Measurements from ENCODE around the gene LARGE1.

The LARGE1 gene

DNA sequence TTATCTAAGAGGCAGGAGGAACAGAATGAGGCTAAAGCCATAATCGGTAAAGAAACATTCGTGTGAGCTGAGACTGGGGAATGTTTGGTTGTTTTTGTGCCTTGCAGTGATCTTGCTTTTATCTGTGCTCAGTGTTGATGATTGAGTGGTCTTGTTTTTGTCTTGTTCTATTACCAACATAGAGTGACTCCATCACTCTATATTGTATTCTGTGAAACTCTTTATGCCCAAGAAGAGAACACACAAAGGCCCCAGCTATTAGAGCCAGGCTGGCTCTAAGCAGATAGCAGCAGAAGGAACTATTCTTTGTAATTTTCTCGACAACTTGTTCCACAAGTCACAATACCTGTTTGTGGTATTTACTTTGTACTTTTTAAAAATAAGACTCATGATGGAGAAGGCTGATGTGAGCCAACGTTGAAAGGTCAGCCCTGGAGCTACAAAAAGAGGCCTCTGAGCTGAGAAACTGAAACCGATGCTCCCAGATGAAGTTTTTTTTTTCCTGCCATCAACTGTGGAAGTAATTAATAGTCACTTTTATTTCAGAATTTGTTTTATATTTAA, 68.4 kb downstream of the LARGE1 start:
- DNase-seq: no peak

DNA sequence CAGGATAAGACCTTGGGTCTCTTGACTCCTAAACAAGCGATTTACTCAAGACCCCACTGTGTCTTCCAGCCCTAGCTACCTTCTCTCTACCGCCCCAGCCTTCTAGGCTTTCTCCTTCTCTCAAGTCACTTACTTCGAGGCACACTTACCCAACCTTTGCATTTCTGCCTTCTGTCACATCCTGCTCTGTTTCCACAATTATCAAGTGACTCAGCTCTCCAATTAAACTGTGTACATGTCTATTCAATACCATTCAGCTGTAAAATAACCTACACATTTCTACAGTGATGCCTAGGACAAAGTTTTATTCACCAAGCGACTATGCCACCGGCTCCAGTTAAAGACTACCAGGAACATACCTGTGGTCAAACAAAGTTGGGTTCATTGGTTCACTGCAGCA, 69.0 kb downstream of the LARGE1 start:
- DNase-seq: no peak

DNA sequence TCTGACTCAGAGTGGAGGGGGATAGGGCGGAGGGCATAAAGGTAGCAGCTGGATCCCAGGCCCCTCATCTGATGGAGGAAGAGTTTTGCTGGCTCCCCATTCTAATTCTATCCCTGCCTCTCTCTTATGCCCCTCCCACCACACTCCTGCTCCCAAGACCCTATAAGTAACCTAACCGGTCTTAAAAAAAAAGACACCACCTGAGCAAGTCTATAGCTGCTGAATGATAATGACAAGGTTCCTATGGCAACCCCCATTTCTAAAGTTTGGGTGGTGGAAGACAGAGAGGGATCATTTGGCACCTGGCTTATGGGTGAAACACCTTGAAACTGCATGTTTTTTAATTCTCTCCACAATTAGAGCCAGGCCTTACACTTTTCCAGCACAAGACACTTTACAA, 69.6 kb downstream of the LARGE1 start:
- DNase-seq: no peak

DNA sequence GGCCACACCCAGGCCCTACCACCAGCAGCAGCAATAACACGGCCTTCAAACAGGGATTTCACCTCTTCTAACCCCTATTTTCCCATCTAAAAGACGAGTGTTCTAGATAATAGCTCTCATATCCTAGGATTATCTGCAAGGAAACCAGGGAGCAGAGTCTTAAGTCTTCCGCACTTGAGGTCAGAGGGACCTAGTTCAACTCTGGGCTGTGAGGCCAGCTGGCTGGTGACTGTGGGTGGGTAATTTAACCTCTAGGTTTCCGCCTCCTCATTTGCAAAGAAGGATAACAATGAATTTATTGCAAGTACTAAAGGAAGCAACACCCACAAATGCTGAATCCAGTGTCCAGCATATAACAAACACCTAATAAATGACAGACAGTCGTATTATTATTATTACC, 70.1 kb downstream of the LARGE1 start:
- DNase-seq: no peak

DNA sequence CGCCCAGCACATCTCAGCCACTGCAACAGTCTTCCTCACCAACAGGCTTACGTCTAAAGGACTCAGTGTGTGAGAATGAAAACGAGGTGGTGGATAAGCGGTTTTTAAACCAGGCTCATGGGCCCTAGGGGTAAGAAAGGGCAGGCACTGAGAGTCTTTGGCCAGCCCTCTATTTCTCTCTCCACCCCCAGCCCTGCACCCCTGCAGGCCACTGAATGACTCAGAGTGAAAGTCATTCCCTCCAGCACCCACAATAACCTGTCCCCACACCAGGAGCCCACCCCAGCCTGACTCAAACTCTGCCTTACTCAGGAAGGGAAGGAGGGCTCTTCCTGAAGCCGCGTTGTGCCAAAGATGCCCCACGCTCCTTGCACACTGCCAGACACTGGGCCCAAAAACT, 72.0 kb downstream of the LARGE1 start:
- DNase-seq: no peak

DNA sequence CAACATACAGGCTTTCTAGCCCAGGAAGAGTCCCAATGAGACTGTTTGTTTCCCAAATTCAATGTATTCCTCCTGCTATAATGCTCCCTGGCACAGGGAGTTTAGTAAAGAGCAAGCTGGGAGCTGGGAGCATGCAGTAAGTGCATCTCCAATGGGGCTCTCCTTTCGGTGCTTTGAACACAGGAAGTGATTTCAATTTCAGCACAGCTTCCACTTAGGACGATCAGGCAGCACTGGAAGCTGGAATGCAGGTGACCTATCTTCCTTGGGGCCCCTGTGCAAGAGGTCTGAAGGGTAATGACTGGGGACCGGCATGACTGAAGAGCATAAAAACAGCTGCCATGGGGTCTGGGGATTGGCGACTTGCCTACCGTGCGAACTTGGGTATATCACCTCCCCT, 76.0 kb downstream of the LARGE1 start:
- DNase-seq: no peak

DNA sequence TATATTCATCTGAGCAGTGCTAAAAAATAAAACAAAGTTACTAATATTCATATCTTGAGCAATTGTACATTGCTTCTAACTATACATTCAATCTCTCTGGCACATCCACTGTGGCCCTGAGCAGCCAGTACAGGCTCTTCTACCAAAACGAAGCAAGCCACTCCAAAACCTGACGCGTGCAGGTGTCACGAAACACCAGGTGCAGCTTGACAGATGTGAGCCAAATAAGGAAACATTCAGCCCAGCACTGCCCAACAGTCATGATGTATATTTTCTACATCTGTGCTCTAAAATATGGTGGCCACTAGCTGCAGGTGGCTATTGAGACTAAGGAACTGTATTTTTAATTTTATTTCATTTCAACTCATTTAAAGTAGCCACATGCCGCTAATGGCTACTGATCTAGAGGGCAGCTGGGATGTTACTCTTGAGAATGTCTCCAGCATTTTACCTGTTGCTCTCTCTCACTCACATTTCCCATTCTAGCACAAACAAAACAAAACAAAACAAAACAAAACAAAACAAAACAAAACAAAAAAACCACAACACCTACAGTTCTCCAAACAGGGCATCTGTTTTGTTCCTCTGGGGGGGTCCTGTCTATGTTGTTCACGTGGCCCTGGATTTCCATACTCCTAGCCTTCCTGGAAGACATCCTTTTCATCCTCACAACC, 77.7 kb downstream of the LARGE1 start:
- DNase-seq: no peak

DNA sequence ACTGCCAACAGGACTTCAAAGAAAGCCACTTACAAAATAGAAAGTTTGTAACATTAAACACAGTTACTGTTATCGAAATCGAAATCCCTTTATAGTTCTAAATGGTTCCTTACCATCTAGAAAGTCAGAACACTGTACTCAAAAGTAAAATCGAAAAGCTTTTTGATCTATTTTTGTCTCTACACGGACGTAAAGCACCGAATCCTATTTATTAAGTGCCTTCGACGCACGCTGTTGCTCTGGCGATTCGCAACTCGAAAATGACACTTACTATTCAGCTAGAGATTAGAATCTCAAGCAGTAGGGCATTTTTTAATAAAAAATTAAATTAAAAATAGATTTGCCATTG, 78.3 kb downstream of the LARGE1 start:
- no peak for DNase-seq

DNA sequence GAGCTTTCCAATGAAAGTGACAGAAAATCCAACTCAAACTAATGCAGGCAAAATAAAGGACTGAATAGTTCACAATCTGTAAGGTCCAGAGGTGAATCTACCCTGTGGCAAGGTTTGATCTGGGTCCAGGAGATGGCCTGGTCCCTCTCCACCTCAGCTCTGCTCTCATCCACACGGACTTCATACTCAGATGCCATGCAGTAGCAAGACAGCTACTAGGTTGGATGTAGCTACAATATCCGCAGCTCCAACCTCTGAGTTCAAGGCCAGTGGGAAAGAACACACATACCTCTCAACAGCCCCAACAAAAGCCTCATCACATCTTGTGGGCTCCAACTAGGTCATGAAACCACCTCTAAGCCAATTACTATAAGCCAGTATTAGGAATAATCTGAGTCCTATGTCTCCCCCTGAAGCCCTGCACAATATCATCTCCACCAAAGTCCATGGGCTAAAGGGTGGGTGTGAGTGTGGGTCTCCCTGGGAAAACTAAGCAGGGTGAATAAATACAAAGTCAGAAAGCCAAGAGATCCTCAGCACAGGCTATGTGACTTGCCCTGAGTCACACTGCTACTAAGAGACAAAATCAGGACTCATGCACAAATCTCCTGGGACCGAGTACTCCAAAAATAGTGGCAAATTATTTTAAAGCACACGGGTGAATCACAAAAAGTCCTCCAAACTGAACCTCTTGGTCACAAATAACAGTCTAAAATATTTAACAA, 78.8 kb downstream of the LARGE1 start:
- no peak for DNase-seq

DNA sequence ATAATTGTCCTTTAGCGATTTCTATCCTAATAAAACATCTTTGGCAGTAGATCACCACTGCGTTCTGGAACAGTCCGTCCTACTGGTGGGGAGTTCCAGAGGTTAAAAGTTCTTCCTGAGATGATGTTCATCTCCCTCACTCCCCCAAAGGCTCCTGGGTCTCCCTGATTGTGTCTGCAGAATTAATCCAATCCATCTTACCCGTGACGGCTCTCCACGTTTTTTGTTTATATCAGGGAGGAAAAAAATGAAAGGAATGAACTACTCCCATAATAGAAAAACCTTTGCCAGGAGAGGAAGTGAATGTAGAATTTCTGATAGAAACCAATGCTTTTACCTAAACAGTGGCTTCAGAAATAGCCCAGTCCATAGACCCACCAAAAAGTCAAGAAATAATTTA, 81.6 kb downstream of the LARGE1 start:
- no peak for DNase-seq

DNA sequence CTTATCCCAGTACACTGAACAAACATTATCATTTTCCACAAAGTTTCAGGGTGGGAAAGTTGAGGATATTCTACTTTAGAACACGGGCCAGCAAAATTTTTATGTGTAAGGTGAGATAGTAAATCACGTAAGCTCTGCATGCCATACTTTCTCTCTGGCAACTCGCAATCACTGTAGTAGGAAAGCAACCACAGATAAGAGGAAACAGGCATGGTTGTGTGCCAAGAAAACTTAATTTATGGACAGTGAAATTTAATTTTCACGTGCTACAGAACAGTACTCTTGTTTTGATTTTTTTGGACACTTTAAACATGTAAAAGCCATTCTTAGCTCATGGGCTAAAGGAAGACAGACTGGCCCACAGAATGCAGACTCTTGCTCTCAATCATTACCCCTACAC, 82.5 kb downstream of the LARGE1 start:
- no peak for DNase-seq

DNA sequence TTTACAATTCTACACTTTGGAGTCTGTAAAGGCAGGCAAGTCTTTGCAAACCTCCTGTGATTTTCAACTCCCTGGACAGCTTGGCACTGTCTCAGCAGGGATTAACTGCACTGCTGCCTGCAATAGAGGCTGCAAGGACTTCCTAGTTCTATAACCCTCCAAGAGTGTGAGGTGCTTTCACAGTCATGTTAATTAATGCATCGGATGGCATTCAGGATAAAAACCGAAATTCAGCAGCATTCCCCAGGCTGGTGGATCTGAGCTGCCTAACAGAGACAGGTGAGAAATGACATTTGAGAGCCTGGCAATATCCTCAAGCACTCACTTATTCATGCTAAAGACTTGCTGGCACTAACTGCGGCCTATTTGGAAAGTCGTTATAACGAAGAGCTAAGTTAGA, 85.0 kb downstream of the LARGE1 start:
- DNase-seq: no peak

DNA sequence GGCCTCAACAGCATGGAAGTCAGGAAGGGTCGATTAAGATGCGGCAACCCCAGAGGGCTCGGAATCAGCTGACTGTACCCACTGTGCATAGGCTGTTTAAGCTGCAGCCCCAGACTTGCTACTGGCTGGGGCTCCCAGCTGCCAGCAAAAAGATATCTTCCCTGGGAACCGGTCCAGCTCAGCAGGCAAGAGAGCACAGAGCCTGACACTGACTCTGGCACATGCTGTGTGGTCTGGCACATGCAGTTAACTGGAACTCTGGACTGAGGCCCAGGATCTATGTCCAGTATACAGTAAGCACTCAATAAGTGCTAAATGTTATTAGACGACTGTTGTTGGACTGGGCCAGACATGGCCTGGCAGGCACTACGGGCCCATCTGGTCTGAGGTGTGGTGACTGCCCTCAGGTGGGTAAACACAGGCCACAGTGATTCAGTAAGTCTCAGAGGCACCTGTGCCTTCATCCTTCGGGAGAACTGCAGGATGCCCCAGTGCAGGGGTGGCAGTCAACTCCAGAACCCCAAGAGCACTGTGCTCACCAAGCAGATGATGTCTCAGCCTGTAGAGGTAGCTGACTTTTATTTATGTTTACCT, 87.6 kb downstream of the LARGE1 start:
- DNase-seq: no peak

DNA sequence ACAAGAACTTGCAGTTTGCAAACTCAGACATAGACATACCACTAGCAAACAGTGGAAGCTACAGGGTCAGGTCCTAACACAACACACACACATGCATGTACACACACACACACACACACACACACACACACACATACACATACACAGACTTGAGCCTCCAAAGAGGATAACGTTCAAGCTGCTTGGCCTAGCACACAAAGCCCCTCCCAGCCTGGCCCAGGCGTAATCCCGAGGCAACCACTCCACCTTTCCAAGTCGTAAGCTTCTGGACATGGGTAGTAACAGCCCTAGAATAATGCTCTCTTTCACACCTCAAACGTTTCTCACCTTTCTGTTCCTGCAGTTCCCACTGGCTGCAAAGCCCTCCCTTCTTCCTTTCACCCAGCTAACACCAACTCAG, 88.6 kb downstream of the LARGE1 start:
- no peak for DNase-seq

DNA sequence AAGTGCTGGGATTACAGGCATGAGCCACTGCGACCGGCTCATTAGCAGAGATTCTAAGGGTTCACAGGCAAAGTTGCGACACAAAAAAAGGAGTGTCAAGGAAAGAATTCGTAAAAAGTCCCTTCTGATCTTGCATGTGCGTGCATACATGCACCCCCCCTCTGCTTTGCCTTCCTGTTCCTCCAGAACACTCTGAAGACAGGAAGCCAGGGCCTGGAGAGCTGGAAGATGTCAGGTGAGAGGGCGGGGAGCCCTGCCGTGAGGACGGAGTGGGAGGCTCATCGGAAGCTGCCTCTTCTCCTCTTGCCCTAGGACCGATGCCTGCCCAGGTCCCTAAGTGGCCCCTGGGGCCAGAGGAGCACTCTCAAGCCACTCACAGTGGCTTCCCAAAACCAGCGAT, 89.1 kb downstream of the LARGE1 start:
- DNase-seq: no peak

DNA sequence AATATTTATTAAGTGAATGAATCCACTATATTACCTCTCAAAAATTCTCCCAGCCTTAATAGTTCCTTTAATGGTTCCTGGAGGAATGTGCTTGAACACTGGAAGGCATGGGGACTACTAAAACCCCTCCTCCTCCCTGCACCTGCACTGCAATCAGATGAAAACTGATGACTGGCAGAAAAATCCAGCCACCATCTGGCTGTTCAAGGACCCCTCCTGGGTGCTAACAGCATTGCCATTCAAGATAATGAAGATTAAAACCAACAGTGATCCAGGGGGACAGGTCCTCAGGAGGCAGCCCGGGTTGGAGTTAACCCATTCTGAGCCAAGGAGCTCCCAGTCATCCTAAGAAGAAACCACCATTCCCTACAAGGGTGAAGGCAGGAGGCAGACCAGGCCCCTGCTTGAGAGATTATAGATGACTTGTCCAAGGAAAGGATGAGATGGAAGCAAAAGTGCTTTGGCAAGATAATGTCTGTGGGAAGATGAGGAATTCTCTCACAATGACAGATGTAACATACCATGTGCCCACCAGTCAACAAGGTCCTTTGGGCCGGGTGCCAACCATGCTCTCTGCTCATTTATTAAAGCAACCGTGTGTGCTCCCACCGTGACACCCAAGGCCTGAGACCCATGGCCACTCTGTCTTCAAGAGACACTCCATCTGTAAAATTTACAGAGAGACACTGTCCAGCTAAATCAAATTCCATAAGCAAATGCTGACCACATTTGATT, 90.6 kb downstream of the LARGE1 start:
- DNase-seq: no peak

DNA sequence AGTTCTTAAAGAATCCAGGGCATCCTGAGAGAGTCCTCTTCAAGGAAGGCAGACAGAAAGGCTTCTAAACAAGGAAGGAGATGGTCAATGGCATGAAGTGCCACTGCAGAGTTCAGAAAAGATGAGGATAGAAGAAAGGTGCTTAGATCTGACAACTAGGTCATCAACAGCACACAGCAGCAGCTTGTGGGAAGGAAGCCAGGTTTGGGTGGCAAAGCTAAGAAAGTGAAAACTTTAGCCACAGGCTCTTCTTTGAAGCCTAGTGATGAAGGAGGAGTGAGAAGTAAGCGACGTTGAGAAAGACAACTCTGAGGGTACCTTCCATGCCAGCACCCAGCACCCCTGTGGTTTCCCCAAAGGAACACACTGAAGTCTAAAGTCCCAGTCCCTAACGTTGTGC, 92.0 kb downstream of the LARGE1 start:
- DNase-seq: no peak

DNA sequence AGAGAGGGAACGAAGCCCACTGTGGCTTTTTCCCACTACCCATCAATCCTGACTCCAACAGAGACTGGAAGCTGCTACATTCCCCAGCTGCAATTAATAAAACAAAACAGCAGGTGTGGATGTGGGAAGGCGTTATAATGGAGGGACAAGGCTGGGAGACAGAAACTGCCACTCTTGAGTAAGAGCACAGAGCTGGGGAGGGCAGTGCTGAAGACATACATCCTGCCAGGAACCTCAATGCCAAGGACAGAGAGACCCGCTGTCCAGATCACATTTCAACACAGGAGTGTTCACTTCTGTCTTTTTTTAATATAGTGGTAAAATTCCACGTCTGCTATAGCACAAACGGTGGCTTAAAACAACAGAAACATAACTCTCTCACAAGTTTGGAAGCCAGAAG, 94.5 kb downstream of the LARGE1 start:
- DNase-seq: no peak

DNA sequence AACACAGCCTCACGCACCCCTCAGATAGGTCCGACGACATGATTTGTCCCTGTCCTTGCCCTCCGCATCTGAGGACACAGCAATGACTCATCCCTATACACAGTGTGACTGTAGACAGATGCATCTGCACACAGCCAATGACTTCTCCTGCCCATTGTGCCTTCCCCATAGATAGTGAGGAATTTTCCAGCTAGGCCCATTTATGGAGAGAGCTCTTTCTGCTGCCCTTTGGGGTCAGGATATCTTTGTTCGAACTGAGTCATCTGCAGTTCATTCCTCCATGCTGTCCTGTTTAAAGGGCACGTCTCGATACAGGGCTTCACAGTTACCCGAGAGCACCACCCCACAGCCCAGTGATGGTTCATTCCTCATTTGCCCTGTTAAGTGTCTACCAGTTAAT, 96.7 kb downstream of the LARGE1 start:
- DNase-seq: no peak

DNA sequence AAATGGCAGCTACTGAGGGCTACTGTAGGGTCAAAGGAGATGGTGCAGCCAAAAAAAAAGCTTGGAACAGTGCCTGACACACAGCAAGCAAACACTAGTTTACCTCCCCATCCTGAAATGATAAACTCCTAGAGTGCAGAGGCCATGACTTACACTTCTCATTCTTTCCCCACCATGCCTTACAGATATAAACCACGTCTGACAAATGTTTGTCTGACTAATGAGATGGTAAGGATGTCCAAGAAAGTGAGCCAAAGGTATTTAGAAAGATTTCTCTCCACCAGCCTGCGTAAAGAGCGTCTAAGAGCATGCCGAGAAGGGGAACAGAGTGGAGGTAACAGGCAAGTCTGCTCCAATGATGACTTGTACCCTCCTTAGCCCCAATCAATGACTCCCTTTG, 99.0 kb downstream of the LARGE1 start:
- DNase-seq: no peak

DNA sequence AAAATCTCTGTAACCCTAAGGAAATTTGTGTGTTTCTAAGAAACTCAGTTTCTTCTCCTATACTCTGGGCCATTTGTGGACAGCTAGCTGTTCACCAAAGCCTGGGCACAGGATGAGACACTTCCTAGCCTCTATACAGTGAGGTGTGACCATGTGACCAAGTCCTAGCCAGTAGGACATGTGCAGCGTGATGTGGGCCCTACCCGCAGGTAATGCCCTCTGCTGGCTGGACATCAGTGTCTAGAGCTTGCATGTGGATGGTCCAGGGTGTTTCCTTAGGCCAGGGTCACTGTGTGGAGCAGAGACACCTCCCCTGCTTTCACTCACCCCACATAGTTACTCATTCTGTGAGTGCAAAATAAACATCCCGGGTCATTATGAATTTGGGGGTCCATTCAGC, 100.5 kb downstream of the LARGE1 start:
- no peak for DNase-seq

DNA sequence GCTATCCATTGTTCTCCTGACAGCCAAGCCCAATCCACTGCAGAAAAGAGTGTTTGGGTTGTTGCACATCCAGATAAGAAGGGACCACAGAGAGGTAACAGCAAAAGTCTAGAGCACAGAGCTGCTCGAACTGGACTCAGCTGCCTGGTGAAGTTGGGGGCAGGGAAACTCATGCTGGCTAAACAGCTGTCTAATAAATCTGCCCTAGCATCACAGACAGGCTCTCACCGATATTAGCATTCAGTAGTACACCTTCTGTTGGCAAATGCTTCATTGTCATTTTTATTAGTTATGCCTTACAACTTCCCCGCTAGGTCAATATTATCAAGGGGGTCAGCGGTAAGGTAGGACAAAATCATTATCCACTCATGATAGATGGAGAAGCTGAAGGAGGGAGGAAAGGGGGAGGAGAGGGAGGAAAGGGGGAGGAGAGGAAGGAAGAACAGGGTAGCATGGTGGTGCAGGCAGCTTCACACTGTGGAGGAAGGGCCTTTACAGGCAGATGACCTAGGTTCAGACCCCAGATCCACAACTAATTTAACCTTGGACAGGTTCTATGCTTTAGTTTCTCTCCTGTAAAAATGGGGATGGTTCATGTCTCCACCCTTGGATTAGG, 102.7 kb downstream of the LARGE1 start:
- DNase-seq: no peak

DNA sequence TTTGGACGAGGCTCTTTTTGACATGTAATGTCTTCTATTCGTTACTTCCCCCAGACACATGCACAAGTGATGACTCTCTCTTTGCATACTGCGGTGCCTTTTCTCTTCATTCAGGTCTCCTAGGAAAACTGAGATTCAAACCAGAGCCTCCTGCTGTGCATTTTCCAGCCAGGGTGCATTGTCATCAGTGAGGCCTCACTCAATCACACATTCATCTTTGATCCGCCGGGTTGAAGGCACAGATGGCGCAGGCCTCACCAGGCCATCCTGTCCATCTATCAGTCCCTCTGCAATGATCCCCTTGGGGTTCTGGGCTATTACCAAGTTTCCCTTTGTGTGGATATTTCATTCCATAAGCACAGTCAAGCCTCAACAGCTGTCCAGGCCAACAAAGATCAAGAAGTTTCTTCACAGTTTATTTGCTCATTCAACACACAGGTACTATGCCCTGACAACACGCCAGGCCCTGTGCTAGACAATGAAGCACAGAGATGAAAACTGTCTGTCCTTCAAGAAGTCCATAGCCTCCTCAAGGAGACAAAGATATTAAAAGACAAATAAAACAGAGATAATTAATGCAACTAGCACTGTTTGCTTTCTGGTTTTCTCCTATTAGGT, 107.8 kb downstream of the LARGE1 start:
- no peak for DNase-seq

Data from activated CD4-positive, CD25-positive, alpha-beta regulatory T cell (primary cell).